AG09309 (cell line): Measurements from ENCODE around the gene POLR3K.
A peak's percentile ranks its signal among the peaks of the same experiment; 100 is the strongest.
"Not testable (repeated sequence)": the region's sequence is repeated elsewhere in the genome, so short reads cannot be mapped to it uniquely, and the experiment has no call there.

Experiments used
- DNase-seq: peaks from one replicate; pipeline ENCODE4 v3.0.0-alpha.2; 2010; ENCODE audit warnings: low read depth
- H3K4me3 ChIP-seq: 2 replicates; pipeline ENCODE4 v1.5.1; 2011; ENCODE audit warnings: mild to moderate bottlenecking, low read depth, low read length, moderate library complexity; ENCODE audit not compliant: control insufficient read depth
- TF ChIP-seq, protein P1 (sequence below): IDR thresholded peaks from 2 replicates; pipeline ENCODE4 v1.5.1; 2011; ENCODE audit warnings: mild to moderate bottlenecking, low read depth, low read length, inconsistent platforms; ENCODE audit not compliant: insufficient read depth, control insufficient read depth; ENCODE audit errors: missing control alignments

The POLR3K gene

DNA sequence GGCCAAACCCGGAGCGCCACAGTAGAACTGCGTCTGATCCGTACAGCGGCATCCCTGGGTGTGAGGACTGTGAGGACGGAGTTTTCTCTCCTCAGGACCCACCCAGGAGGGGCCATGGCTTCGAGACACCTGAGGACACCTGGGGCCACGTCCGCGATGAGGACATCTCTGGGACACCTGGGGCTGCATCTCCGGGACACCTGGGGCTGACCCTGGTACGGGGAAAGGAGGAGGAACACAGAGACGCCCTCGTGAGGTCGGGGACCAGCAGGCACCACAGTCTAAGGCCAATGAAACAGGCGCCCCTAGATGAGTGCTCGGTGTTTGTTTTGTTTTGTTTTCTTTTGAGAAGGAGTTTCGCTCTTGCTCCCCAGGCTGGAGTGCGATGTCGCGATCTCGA, 29.3 kb downstream of the POLR3K start:
- H3K4me3 ChIP-seq, DNase-seq: not testable (repeated sequence)

DNA sequence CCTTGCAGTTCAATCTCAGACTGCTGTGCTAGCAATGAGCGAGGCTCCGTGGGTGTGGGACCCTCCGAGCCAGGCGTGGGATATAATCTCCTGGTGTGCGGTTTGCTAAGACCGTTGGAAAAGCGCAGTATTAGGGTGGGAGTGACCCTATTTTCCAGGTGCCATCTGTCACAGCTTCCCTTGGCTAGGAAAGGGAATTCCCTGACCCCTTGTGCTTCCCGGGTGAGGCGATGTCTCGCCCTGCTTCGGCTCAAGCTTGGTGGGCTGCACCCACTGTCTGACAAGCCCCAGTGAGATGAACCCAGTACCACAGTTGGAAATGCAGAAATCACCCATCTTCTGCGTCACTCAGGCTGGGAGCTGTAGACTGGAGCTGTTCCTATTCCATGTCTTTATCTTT, 32.5 kb downstream of the POLR3K start:
- not testable (repeated sequence) for H3K4me3 ChIP-seq, DNase-seq

DNA sequence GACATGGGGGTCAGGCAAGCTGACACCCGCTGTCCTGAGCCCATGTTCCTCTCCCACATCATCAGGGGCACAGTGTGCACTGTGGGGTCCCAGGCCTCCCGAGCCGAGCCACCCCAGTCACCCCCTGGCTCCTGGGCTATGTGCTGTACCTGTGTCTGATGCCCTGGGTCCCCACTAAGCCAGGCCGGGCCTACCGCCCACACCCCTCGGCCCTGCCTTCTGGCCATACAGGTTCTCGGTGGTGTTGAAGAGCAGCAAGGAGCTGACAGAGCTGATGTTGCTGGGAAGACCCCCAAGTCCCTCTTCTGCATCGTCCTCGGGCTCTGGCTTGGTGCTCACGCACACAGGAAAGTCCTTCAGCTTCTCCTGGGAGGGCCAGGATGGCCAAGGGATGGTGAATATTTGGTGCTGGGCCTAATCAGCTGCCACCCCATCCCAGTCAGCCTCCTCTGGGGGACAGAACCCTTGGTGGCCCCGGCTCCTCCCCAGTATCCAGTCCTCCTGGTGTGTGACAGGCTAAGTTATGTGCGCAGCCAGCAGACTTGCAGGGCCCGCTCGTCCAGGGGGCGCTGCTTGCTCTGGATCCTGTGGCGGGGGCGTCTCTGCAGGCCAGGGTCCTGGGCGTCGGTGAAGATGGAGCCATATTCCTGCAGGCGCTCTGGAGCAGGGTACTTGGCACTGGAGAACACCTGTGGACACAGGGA, 36.2 kb downstream of the POLR3K start:
- H3K4me3 ChIP-seq, DNase-seq: not testable (repeated sequence)

DNA sequence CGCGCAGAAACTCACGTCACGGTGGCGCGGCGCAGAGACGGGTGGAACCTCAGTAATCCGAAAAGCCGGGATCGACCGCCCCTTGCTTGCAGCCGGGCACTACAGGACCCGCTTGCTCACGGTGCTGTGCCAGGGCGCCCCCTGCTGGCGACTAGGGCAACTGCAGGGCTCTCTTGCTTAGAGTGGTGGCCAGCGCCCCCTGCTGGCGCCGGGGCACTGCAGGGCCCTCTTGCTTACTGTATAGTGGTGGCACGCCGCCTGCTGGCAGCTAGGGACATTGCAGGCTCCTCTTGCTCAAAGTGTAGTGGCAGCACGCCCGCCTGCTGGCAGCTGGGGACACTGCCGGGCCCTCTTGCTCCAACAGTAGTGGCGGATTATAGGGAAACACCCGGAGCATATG, 42.6 kb downstream of the POLR3K start:
- TF ChIP-seq, protein P1, sequence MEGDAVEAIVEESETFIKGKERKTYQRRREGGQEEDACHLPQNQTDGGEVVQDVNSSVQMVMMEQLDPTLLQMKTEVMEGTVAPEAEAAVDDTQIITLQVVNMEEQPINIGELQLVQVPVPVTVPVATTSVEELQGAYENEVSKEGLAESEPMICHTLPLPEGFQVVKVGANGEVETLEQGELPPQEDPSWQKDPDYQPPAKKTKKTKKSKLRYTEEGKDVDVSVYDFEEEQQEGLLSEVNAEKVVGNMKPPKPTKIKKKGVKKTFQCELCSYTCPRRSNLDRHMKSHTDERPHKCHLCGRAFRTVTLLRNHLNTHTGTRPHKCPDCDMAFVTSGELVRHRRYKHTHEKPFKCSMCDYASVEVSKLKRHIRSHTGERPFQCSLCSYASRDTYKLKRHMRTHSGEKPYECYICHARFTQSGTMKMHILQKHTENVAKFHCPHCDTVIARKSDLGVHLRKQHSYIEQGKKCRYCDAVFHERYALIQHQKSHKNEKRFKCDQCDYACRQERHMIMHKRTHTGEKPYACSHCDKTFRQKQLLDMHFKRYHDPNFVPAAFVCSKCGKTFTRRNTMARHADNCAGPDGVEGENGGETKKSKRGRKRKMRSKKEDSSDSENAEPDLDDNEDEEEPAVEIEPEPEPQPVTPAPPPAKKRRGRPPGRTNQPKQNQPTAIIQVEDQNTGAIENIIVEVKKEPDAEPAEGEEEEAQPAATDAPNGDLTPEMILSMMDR: peak; percentile 56
- not testable (repeated sequence) for H3K4me3 ChIP-seq, DNase-seq

DNA sequence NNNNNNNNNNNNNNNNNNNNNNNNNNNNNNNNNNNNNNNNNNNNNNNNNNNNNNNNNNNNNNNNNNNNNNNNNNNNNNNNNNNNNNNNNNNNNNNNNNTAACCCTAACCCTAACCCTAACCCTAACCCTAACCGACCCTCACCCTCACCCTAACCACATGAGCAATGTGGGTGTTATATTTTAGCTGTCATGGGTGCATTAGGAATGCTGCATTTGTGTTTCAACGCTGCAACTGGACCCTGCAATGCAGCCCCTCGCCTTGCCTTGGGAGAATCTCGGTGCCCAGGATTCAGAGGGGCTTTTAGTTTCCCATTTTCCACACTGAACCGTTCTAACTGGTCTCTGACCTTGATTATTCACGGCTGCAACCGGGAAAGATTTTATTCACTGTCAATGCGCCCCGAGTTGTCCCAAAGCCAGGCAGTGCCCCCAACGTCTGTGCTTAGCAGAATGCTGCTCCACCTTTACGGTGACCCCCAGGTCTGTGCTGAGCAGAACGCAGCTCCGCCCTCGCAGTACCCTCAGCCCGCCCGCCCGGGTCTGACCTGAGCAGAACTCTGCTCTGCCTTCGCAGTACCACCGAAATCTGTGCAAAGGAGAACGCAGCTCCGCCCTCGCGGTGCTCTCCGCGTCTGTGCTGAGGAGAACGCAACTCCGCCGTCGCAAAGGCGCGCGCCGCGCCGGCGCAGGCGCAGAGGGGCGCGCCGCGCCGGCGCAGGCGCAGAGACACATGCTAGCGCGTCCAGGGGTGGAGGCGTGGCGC, 43.3 kb downstream of the POLR3K start:
- H3K4me3 ChIP-seq: peak overlapping the region; percentile 37
- TF ChIP-seq, protein P1: no peak
- no peak for DNase-seq
